ENCODE data around the gene BIRC3. TPM values are rescaled to one million over a fixed set of nuclear protein-coding genes. Genes with fewer than 3 reads are reported as not detected.
"Not testable (repeated sequence)": the region's sequence is repeated elsewhere in the genome, so short reads cannot be mapped to it uniquely, and the experiment has no call there.

The BIRC3 gene
- total RNA-seq, 4 donors from 2014 or later: 2.2 to 57.8 (median 53.0) TPM

- in situ Hi-C loops (cut with MboI; ENCODE audit: low pct_ligation_motif_present in 1 of 4, low pct_unique_long_range_greater_than_20kb in 1 of 4, low sequenced_read_pairs in 3 of 4) (loop anchor here in 1 of 4 donors (10.0 kb wide), 1 partner anchor 126 kb away; no protein-coding TSS in a partner anchor), intact Hi-C loops (cut with DNase I; ENCODE audit: low total_unique reads) (no loop called here)
- H3K27me3 ChIP-seq: no peaks in the 10 kb centered on the region
- peaks cover 0 to 53% (median 13%) of the 10 kb centered on the region in 4 donors for H3K36me3 ChIP-seq
- no peak for DNase-seq
- no peak overlapping the region for H3K4me3 ChIP-seq
- H3K4me1 ChIP-seq: peaks cover 0 to 12% (median 4%) of the 10 kb centered on the region in 4 donors
- H3K9me3 ChIP-seq: no peaks in the 10 kb centered on the region
- TF ChIP-seq EP300 (IDR thresholded peaks at IDR 0.05; ENCODE audit: low read depth) (no peak), POLR2AphosphoS5 (IDR thresholded peaks at IDR 0.05) (no peak), CTCF (IDR thresholded peaks at IDR 0.05) (no peak), POLR2A (IDR thresholded peaks at IDR 0.05) (no peak)
- H3K27ac ChIP-seq: no peak overlapping the region
- WGBS, 2 donors (ENCODE audit: low coverage in 1 of 2): 64 to 82% methylated on average over 3 of the region's 3 CpGs
Measured at GRCh38 chr11:102368472-102368871, 51.2 kb downstream of the BIRC3 start.

GRCh38 chr11:102374633-102375424 lies 57.5 kb downstream of the BIRC3 start:
- DNase-seq; H3K4me3 ChIP-seq; H3K27ac ChIP-seq; intact Hi-C loops (cut with DNase I; ENCODE audit: low total_unique reads); H3K27me3 ChIP-seq; H3K4me1 ChIP-seq; H3K9me3 ChIP-seq: not testable (repeated sequence)
- WGBS, 2 donors (ENCODE audit: low coverage in 1 of 2): 83 to 95% methylated on average over 15 to 30 of the region's 31 CpGs
- H3K36me3 ChIP-seq: peaks cover 0 to 27% (median 13%) of the 10 kb centered on the region in 4 donors
- in situ Hi-C loops (cut with MboI; ENCODE audit: low pct_ligation_motif_present in 1 of 4, low pct_unique_long_range_greater_than_20kb in 1 of 4, low sequenced_read_pairs in 3 of 4): loop anchor here in 1 of 4 donors (25.0 kb wide), 1 partner anchor 112 kb away; no protein-coding TSS in a partner anchor

GRCh38 chr11:102375720-102376399 lies 58.6 kb downstream of the BIRC3 start:
- in situ Hi-C loops (cut with MboI; ENCODE audit: low pct_ligation_motif_present in 1 of 4, low pct_unique_long_range_greater_than_20kb in 1 of 4, low sequenced_read_pairs in 3 of 4): loop anchor here in 1 of 4 donors (25.0 kb wide), 1 partner anchor 111 kb away; no protein-coding TSS in a partner anchor
- no peaks in the 10 kb centered on the region for H3K4me1 ChIP-seq
- no peak overlapping the region for H3K27ac ChIP-seq
- 91 to 94% methylated on average over 5 of the region's 5 CpGs for WGBS, 2 donors (ENCODE audit: low coverage in 1 of 2)
- H3K4me3 ChIP-seq: no peak overlapping the region
- H3K36me3 ChIP-seq: peaks cover 0 to 36% (median 16%) of the 10 kb centered on the region in 4 donors
- H3K9me3 ChIP-seq: no peaks in the 10 kb centered on the region
- no peak for TF ChIP-seq POLR2AphosphoS5 (IDR thresholded peaks at IDR 0.05)
- no peak for TF ChIP-seq POLR2A (IDR thresholded peaks at IDR 0.05)
- TF ChIP-seq EP300 (IDR thresholded peaks at IDR 0.05; ENCODE audit: low read depth): no peak
- TF ChIP-seq CTCF (IDR thresholded peaks at IDR 0.05): no peak
- H3K27me3 ChIP-seq: no peaks in the 10 kb centered on the region
- DNase-seq: no peak
- intact Hi-C loops (cut with DNase I; ENCODE audit: low total_unique reads): no loop called here

- no peaks in the 10 kb centered on the region for H3K9me3 ChIP-seq
- intact Hi-C loops (cut with DNase I; ENCODE audit: low total_unique reads) (no loop called here), in situ Hi-C loops (cut with MboI; ENCODE audit: low pct_ligation_motif_present in 1 of 4, low pct_unique_long_range_greater_than_20kb in 1 of 4, low sequenced_read_pairs in 3 of 4) (loop anchor here in 1 of 4 donors (25.0 kb wide), 1 partner anchor 109 kb away; no protein-coding TSS in a partner anchor)
- no peaks in the 10 kb centered on the region for H3K27me3 ChIP-seq
- no peaks in the 10 kb centered on the region for H3K4me1 ChIP-seq
- TF ChIP-seq CTCF (IDR thresholded peaks at IDR 0.05) (no peak), POLR2A (IDR thresholded peaks at IDR 0.05) (no peak), POLR2AphosphoS5 (IDR thresholded peaks at IDR 0.05) (no peak), EP300 (IDR thresholded peaks at IDR 0.05; ENCODE audit: low read depth) (no peak)
- H3K4me3 ChIP-seq: no peak overlapping the region
- no peak for DNase-seq
- WGBS, 2 donors (ENCODE audit: low coverage in 1 of 2): 86 to 91% methylated on average over 2 of the region's 2 CpGs
- no peak overlapping the region for H3K27ac ChIP-seq
- H3K36me3 ChIP-seq: peaks cover 0 to 45% (median 16%) of the 10 kb centered on the region in 4 donors
Measured at GRCh38 chr11:102377891-102378290, 60.6 kb downstream of the BIRC3 start.

Measured in transverse colon (tissue), 4 donors.